K562 (cell line): ENCODE measurements around the gene FOXR1. TPM values are rescaled to one million over a fixed set of nuclear protein-coding genes. Genes with fewer than 3 reads are reported as not detected.

Experiments used
- CREB3 ChIP-seq: fragments of 450-650 bp; conservative IDR thresholded peaks from 2 replicates; pipeline ENCODE4 v1.6.1; 2016; ENCODE audit warnings: missing genetic modification characterization, low read depth, mild to moderate bottlenecking, missing compliant biosample characterization, moderate library complexity
- DEAF1 ChIP-seq: fragments of 450-650 bp; formaldehyde crosslinking; IDR thresholded peaks from 2 replicates; pipeline ENCODE4 v1.4.0; 2020; ENCODE audit warnings: mild to moderate bottlenecking, moderate library complexity
- FOXP1 ChIP-seq: sonication (generic); formaldehyde crosslinking; IDR thresholded peaks from 2 replicates; pipeline ENCODE4 v1.8.0; 2022; ENCODE audit warnings: mild to moderate bottlenecking, missing genetic modification reagents
- GTF2E2 ChIP-seq: fragments of 200-800 bp; sonication (Bioruptor generic); IDR thresholded peaks from 2 replicates; pipeline ENCODE4 v1.6.1; 2016; ENCODE audit warnings: missing genetic modification characterization, missing compliant biosample characterization
- HMG20A ChIP-seq: fragments of 450-650 bp; formaldehyde crosslinking; conservative IDR thresholded peaks from 2 replicates; pipeline ENCODE4 v1.4.0; 2020; ENCODE audit warnings: mild to moderate bottlenecking, mixed read lengths
- KAT7 ChIP-seq: sonication (generic); formaldehyde crosslinking; IDR thresholded peaks from 2 replicates; pipeline ENCODE4 v1.8.0; 2022; ENCODE audit warnings: missing genetic modification reagents, mild to moderate bottlenecking, borderline replicate concordance
- NFE2L1 ChIP-seq: fragments of 450-650 bp; IDR thresholded peaks from 2 replicates; pipeline ENCODE4 v1.6.1; 2016; ENCODE audit warnings: missing genetic modification characterization, low read depth, mild to moderate bottlenecking, missing compliant biosample characterization, moderate library complexity, borderline replicate concordance
- NFXL1 ChIP-seq: fragments of 450-650 bp; formaldehyde crosslinking; IDR thresholded peaks from 2 replicates; pipeline ENCODE4 v1.4.0; 2021; ENCODE audit warnings: mild to moderate bottlenecking
- PURB ChIP-seq: sonication (generic); formaldehyde crosslinking; IDR thresholded peaks from 2 replicates; pipeline ENCODE4 v1.9.0; 2021; ENCODE audit warnings: low read depth, mild to moderate bottlenecking, missing genetic modification reagents
- RAD51 ChIP-seq: fragments of 450-650 bp; IDR thresholded peaks from 2 replicates; pipeline ENCODE4 v1.7.1; 2016; ENCODE audit warnings: low read depth, mild to moderate bottlenecking, borderline replicate concordance
- RBM22 ChIP-seq: fragments of 200-400 bp; formaldehyde crosslinking; IDR thresholded peaks from 2 replicates; pipeline ENCODE4 v1.6.1; 2018; ENCODE audit warnings: low read length, low read depth; ENCODE audit not compliant: poor library complexity, severe bottlenecking
- RBM25 ChIP-seq: fragments of 200-400 bp; formaldehyde crosslinking; IDR thresholded peaks from 2 replicates; pipeline ENCODE4 v1.6.1; 2018; ENCODE audit warnings: low read length, low read depth, moderate library complexity; ENCODE audit not compliant: severe bottlenecking
- ZBTB5 ChIP-seq: fragments of 450-650 bp; IDR thresholded peaks from 2 replicates; pipeline ENCODE4 v1.6.1; 2017; ENCODE audit warnings: antibody characterized with exemption
- ZKSCAN1 ChIP-seq: fragments of 150-350 bp; IDR thresholded peaks from 2 replicates; pipeline ENCODE4 v1.6.1; 2016; ENCODE audit warnings: low read depth, low read length
- ZNF197 ChIP-seq: fragments of 200-800 bp; sonication (Bioruptor generic); IDR thresholded peaks from 2 replicates; pipeline ENCODE4 v1.6.1; 2016; ENCODE audit warnings: low read depth, missing genetic modification characterization, missing compliant biosample characterization
- ZNF282 ChIP-seq: sonication (generic); formaldehyde crosslinking; IDR thresholded peaks from 2 replicates; pipeline ENCODE4 v1.8.1; 2023; ENCODE audit warnings: missing genetic modification reagents
- ZNF395 ChIP-seq: fragments of 200-800 bp; sonication (Bioruptor generic); IDR thresholded peaks from 2 replicates; pipeline ENCODE4 v1.6.1; 2017; ENCODE audit warnings: missing genetic modification characterization, missing compliant biosample characterization
- polyA plus RNA-seq, 8 experiments: library from polyadenylated mRNA; depleted of rRNA in 4 of 8; stranded (reverse) in 5 of 8; unstranded in 3 of 8; fragments of >200 nt; fragmentation: Nextera tagmentation in 2 of 8; fragmentation: Illumina TruSeq in 1 of 8; extraction: Ambion mirVana in 2 of 8; extraction: Trizol in 1 of 8; gene quantifications; 2 replicates each; pipeline versions ENCODE4 v1.2.1 to v1.2.3, GENCODE V29; 2011 to 2014; ENCODE audit warnings: inconsistent platforms in 1 of 8, missing spikeins in 1 of 8
- total RNA-seq, 7 experiments: library from RNA; depleted of rRNA in 6 of 7; stranded (reverse); fragments of >200 nt in 6 of 7; fragmentation: Illumina TruSeq in 2 of 7; extraction: Trizol in 2 of 7; gene quantifications; 2 replicates each; pipeline versions ENCODE4 v1.2.1 to v1.2.3, GENCODE V29; 2011 to 2021; ENCODE audit warnings: low replicate concordance in 1 of 7
- TF ChIP-seq, protein P1 (sequence below): fragments of 450-650 bp; IDR thresholded peaks from 2 replicates; pipeline ENCODE4 v1.6.1; 2016; ENCODE audit warnings: mild to moderate bottlenecking

FOXR1 gene
- total and polyA plus RNA-seq, 9 of the 15 experiments (the other 6 are each of a cell fraction or from before 2014, with no cell fraction given): not detected

DNA sequence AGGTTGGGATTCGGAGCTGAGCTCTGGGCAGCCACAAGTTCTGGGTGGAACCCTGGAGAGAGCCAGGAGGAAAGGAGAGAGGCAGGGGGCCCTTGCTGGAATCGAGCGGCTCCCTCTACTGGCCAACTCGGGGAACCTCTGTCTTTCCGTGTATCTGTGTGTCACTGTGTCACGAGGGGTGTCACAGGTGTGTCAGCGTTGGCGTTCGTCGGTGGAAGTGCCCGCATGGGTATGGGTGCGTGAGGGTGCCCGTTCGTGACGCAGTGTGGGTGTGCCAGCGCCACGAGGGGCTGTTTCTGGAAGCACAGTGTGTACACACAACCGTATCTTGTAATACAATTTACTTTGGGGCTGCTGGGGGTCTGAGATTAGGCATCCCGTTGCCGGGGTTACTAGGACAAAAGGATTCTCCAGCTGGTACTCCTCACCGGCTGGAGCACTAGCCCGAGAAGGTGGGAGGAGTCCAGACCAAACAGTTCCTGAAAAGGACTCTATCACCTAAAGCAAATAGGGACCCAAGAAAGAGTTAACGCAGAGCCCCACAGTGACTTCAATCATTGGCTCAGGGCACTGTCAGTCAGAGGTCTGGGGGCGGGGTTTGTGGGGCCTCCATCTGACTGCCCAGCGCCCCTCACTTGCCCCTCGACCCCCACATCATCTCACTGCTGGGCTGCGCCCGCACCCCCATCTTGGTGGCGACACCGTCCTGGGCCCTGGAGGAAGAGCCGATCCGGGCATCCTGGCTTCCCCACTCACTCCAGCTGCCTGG lies 43.3 kb upstream of the FOXR1 start (continued):
- no peak for TF ChIP-seq CREB3 (tag)
- TF ChIP-seq ZKSCAN1: no peak
- no peak for TF ChIP-seq PURB (CRISPR knock-in tag)
- no peak for TF ChIP-seq ZBTB5
- no peak for TF ChIP-seq KAT7 (CRISPR knock-in tag)
- TF ChIP-seq RBM25: peak; percentile 85
- no peak for TF ChIP-seq ZNF197 (CRISPR knock-in tag)
- no peak for TF ChIP-seq HMG20A (CRISPR knock-in tag)
- no peak for TF ChIP-seq RBM22
- TF ChIP-seq FOXP1 (CRISPR knock-in tag): no peak
- peak; percentile 69 for TF ChIP-seq RAD51
- TF ChIP-seq NFXL1 (CRISPR knock-in tag): no peak
- TF ChIP-seq ZNF282: no peak
- peak; percentile 40; the same call in 1 of the 2 replicates for TF ChIP-seq DEAF1
- no peak for TF ChIP-seq NFE2L1 (tag)
- no peak for TF ChIP-seq ZNF395 (CRISPR knock-in tag)
- TF ChIP-seq, protein P1, sequence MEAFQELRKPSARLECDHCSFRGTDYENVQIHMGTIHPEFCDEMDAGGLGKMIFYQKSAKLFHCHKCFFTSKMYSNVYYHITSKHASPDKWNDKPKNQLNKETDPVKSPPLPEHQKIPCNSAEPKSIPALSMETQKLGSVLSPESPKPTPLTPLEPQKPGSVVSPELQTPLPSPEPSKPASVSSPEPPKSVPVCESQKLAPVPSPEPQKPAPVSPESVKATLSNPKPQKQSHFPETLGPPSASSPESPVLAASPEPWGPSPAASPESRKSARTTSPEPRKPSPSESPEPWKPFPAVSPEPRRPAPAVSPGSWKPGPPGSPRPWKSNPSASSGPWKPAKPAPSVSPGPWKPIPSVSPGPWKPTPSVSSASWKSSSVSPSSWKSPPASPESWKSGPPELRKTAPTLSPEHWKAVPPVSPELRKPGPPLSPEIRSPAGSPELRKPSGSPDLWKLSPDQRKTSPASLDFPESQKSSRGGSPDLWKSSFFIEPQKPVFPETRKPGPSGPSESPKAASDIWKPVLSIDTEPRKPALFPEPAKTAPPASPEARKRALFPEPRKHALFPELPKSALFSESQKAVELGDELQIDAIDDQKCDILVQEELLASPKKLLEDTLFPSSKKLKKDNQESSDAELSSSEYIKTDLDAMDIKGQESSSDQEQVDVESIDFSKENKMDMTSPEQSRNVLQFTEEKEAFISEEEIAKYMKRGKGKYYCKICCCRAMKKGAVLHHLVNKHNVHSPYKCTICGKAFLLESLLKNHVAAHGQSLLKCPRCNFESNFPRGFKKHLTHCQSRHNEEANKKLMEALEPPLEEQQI: no peak
- TF ChIP-seq GTF2E2: no peak
